Gastroesophageal sphincter (tissue), 4 donors: Measurements from ENCODE around the gene PTK7. TPM values are rescaled to one million over a fixed set of nuclear protein-coding genes. Genes with fewer than 3 reads are reported as not detected.

Experiments used
- ATAC-seq: fragments of 150-250 bp; one replicate; pipeline ENCODE4 v1.9.1; 2016; ENCODE audit warnings: mild to moderate bottlenecking, moderate library complexity
- H3K27ac ChIP-seq, 4 donors: fragments of 200-600 bp; sonication (generic) in 3 of 4; 1 replicate in 3 of 4; 2 replicates in 1 of 4; pipeline ENCODE4 v1.5.1; 2016 to 2019
- H3K27me3 ChIP-seq: fragments of 200-600 bp; sonication (generic); one replicate; pipeline ENCODE4 v1.5.1; 2019
- H3K36me3 ChIP-seq, 2 donors: fragments of 200-600 bp; sonication (generic); one replicate each; pipeline ENCODE4 v1.5.1; 2019; ENCODE audit warnings: control low read depth in 1 of 2
- H3K4me1 ChIP-seq, 3 donors: fragments of 200-600 bp; sonication (generic); 1 replicate in 2 of 3; 2 replicates in 1 of 3; pipeline ENCODE4 v1.5.1; 2016 to 2019; ENCODE audit warnings: control low read depth in 2 of 3
- H3K4me3 ChIP-seq, 2 donors: fragments of 200-600 bp; sonication (generic); one replicate each; pipeline ENCODE4 v1.5.1; 2019; ENCODE audit warnings: mild to moderate bottlenecking in 1 of 2, moderate library complexity in 1 of 2
- H3K9me3 ChIP-seq, 3 donors: fragments of 200-600 bp; sonication (generic); one replicate each; pipeline ENCODE4 v1.5.1; 2017 to 2019; ENCODE audit warnings: control low read depth in 2 of 3
- CTCF ChIP-seq, 4 experiments: fragments of 200-600 bp in 2 of 4; fragments of 450-650 bp in 2 of 4; sonication (generic) in 1 of 4; IDR thresholded peaks; one replicate each; pipeline ENCODE4 v1.5.1; 2017 to 2019; ENCODE audit warnings: antibody characterized with exemption in 4 of 4, mild to moderate bottlenecking in 2 of 4, moderate library complexity in 2 of 4
- EP300 ChIP-seq: sonication (generic); formaldehyde crosslinking; IDR thresholded peaks from one replicate; pipeline ENCODE4 v1.6.1; 2017; ENCODE audit warnings: antibody characterized with exemption, mild to moderate bottlenecking
- POLR2A ChIP-seq, 2 donors: fragments of 450-650 bp; IDR thresholded peaks; one replicate each; pipeline ENCODE4 v1.6.1; 2017; ENCODE audit warnings: antibody characterized with exemption in 2 of 2, mild to moderate bottlenecking in 2 of 2, moderate library complexity in 1 of 2
- POLR2AphosphoS5 ChIP-seq: sonication (generic); formaldehyde crosslinking; IDR thresholded peaks from one replicate; pipeline ENCODE4 v1.6.1; 2017; ENCODE audit warnings: antibody characterized with exemption
- WGBS, 2 donors: methylation state at CpG; one replicate each; pipeline ENCODE4 v1.1.5; 2018; ENCODE audit warnings: low coverage in 1 of 2; 5-methylcytosine and 5-hydroxymethylcytosine counted together
- total RNA-seq, 4 donors: library from RNA; depleted of rRNA; stranded (reverse); fragments of >200 nt; gene quantifications; one replicate each; pipeline ENCODE4 v1.1.0, GENCODE V29; 2016

PTK7 gene
- total RNA-seq, 4 donors from 2014 or later = 2.0 to 11.6 (median 7.7) TPM

- no peak overlapping the region for H3K4me3 ChIP-seq
- H3K27ac ChIP-seq = no peak overlapping the region
- no peaks in the 10 kb centered on the region for H3K4me1 ChIP-seq
- H3K27me3 ChIP-seq = no peaks in the 10 kb centered on the region
- no peaks in the 10 kb centered on the region for H3K9me3 ChIP-seq
- peaks cover 0 to 91% of the 10 kb centered on the region in 2 donors for H3K36me3 ChIP-seq
- 67 to 78% methylated on average over 1 to 5 of the region's 5 CpGs for WGBS, 2 donors
- no peak for ATAC-seq
- TF ChIP-seq POLR2A (IDR thresholded peaks at IDR 0.05) (no peak), EP300 (no peak), POLR2AphosphoS5 (no peak), CTCF (IDR thresholded peaks at IDR 0.05) (no peak)
These were observed 126.3 kb downstream of the PTK7 start for GRCh38 chr6:43202451-43202850.

GRCh38 chr6:43203029-43203717 is 127.1 kb downstream of the PTK7 start:
- TF ChIP-seq EP300 (no peak), POLR2A (IDR thresholded peaks at IDR 0.05) (no peak), POLR2AphosphoS5 (no peak), CTCF (IDR thresholded peaks at IDR 0.05) (no peak)
- Histone ChIP-seq H3K27me3 (no peaks in the 10 kb centered on the region), H3K4me3 (no peak overlapping the region), H3K27ac (no peak overlapping the region), H3K9me3 (no peaks in the 10 kb centered on the region), H3K4me1 (no peaks in the 10 kb centered on the region), H3K36me3 (peaks cover 0 to 84% of the 10 kb centered on the region in 2 donors)
- WGBS, 2 donors = 93 to 100% methylated on average over 2 of the region's 17 CpGs
- no peak for ATAC-seq

- ATAC-seq = no peak
- H3K36me3 ChIP-seq = peaks cover 0 to 80% of the 10 kb centered on the region in 2 donors
- TF ChIP-seq EP300 (no peak), POLR2A (IDR thresholded peaks at IDR 0.05) (no peak), POLR2AphosphoS5 (no peak), CTCF (IDR thresholded peaks at IDR 0.05) (no peak)
- WGBS, 2 donors = 89% methylated on average over 7 of the region's 8 CpGs; no CpG with 5 or more reads in 1 of the 2 donors
- H3K27me3 ChIP-seq = no peaks in the 10 kb centered on the region
- H3K9me3 ChIP-seq = no peaks in the 10 kb centered on the region
- no peak overlapping the region for H3K27ac ChIP-seq
- no peak overlapping the region for H3K4me3 ChIP-seq
- H3K4me1 ChIP-seq = no peaks in the 10 kb centered on the region
These were observed 127.6 kb downstream of the PTK7 start for GRCh38 chr6:43203718-43204095.

DNA sequence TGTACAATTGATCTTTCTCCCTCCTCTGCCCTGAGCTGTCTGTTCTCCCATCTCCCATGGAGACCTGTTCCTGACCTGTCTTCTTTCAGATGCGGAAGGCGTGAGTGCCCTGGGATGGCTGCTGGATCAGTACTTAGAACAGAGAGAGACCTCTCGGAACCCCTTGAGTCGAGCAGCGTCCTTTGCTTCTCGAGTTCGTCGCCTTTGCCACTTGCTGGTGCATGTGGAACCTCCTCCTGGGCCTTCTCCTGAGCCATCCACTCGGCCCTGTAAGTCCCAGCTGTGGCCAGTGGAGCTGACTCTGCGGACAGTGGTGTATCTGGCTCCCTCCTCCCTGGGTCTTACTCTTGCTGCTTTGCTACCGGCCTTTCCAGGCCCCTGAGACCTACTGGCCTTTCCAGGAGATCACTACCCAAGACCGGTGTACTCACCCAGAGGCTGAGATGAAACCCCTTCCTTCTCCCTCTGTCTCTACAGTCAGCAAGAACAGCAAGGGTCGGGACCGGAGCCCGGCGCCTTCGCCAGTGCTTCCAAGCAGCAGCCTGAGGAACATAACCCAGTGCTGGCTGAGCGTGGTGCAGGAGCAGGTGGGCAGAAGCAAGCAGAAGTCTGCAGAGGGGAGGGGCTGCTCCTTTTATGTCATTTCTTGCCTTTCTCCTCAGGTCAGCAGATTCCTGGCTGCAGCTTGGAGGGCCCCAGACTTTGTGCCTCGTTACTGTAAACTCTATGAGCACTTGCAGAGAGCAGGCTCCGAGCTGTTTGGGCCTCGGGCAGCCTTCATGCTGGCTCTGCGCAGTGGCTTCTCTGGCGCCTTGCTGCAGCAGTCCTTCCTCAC is 128.4 kb downstream of the PTK7 start:
- H3K4me3 ChIP-seq = no peak overlapping the region
- TF ChIP-seq EP300 = no peak
- no peak for TF ChIP-seq POLR2AphosphoS5
- TF ChIP-seq POLR2A (IDR thresholded peaks at IDR 0.05) = no peak
- no peak for TF ChIP-seq CTCF (IDR thresholded peaks at IDR 0.05)
- H3K9me3 ChIP-seq = no peaks in the 10 kb centered on the region
- WGBS, 2 donors = 87 to 88% methylated on average over 6 to 13 of the region's 23 CpGs
- no peaks in the 10 kb centered on the region for H3K4me1 ChIP-seq
- no peak overlapping the region for H3K27ac ChIP-seq
- no peak for ATAC-seq
- no peaks in the 10 kb centered on the region for H3K27me3 ChIP-seq
- H3K36me3 ChIP-seq = peaks cover 0 to 80% of the 10 kb centered on the region in 2 donors
